ENCODE data around the gene BABAM2.
"Not testable (repeated sequence)": the region's sequence is repeated elsewhere in the genome, so short reads cannot be mapped to it uniquely, and the experiment has no call there.

The BABAM2 gene

DNA sequence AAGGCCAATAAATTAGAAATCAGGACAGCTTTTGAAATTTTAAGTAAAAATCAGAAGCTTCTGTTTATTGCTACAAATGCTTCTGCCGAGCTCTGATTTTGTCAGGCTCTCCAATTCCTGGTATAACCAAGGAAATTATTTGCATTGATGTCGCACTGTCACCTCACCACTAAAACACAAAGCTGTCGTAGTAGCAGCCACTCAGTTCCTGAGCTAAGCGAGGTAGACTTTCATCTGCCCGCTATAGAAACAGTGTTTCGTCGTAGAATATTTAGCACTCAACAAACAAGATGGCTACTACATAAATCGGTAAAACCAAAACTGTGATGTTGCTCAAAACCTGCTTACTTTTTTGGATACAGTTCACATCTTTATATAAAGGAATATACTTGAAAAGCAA lies 360.8 kb downstream of the BABAM2 start:
- no peak for DNase-seq (ENCODE audit: low read depth)

GRCh38 chr2:28252311-28252710 lies 361.8 kb downstream of the BABAM2 start:
- DNase-seq (ENCODE audit: low read depth): no peak

GRCh38 chr2:28253543-28253942 lies 363.0 kb downstream of the BABAM2 start:
- DNase-seq (ENCODE audit: low read depth): no peak

DNA sequence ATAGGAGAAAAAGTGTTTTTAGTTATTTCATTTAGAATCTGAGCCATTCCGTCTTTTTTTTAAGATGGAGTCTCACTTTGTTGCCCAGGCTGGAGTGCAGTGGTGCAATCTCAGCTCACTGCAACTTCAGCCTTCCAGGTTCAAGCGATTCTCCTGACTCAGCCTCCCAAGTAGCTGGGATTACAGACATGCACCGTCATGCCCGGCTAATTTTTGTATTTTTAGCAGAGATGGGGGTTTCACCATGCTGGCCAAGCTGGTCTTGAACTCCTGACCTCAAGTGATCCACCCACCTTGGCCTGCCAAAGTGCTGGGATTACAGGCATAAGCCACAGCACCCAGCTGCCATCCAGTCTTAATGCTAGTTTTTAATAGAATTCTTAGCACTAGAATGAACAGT lies 364.7 kb downstream of the BABAM2 start:
- DNase-seq (ENCODE audit: low read depth): not testable (repeated sequence)

- DNase-seq (ENCODE audit: low read depth): no peak
Measured at GRCh38 chr2:28257182-28257581, 366.7 kb downstream of the BABAM2 start.

DNA sequence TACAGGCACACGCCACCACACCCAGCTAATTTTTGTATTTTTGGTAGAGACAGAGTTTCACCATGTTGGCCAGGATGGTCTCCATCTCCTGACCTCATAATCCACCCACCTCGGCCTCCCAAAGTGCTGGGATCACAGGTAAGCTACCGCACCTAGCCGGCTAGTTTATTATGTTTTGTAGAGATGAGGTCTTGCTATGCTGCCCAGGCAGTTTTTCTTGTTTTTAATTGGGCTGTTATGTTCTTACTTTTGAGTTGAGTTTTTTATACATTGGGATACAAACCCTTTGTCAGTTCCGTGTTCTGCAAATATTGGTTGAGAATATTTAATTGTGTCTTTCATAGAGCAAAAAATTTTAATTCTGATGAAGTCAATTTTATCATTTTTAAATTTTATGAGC lies 368.7 kb downstream of the BABAM2 start:
- DNase-seq (ENCODE audit: low read depth): not testable (repeated sequence)

- no peak for DNase-seq (ENCODE audit: low read depth)
Measured at GRCh38 chr2:28263690-28264089, 373.2 kb downstream of the BABAM2 start.

DNA sequence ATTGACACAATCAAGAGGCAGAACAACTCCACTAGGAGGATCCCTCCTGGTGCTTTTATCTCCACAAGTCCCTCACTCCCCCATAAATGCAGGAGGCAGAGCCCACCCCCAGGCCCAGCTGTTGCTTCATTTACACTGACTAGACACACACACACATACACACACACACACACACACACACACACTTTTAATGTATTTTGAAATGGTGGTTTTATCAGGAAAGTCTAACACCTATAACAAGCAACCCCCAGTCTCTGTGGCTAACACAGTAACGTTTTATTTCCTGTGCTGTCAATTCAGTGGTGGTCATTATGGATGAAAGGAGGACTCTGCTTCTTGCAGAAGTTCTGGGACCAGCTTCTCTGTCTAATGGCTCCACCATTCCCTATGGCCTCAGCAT lies 376.8 kb downstream of the BABAM2 start:
- no peak for DNase-seq (ENCODE audit: low read depth)

DNA sequence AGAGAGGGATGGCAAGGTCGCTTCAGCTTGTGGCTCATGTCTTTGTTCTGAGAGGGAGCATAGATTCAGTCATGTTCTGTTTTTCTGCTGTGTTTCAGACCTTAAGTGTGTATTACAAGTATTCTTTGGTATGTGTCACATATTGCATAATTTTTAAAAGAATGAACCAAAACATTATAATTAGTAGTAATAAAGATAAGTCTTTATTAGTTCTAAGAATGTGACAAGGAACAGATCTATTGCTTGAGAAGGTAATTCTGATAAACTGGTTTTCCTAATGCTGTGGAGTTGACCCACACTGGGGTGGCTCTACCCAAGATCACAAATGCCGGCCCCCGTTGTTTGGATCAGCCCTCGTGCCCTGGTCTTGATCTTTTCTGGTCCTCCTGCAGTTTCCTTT lies 377.9 kb downstream of the BABAM2 start:
- DNase-seq (ENCODE audit: low read depth): no peak

DNA sequence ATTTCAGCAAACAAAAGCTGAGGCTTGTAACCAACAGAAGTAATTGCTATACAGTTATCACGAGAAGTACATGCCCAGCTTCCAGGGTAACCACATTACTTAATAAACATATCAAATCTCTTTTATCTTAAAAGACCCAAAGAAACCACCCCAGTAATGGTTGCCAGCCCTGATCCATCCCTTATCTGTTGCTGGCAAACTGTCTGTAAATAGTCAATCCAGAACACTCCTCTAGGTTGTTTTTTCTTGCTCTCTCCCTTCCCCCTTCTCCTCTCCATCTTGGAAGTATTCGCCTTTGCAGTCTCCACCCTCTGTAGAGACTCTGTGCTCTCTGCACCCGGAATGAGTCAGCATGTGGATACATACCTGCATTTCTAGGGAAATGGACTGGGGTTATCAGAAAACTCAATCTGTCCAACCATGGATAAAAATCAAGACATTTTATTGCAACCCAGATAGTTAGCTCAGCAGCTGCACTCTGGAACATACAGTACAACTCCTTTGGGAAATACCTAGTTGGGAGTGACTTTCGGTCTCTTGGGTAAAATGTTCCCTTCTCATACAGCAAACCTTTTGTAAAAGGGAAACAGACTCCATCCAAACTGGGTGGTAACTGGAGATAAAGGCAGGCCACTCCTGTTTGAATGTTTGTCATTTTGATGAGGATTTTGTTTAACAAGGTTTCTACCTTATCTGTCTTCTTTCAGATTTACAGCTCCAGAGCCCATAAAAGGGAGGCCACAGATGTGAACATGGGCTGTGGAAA lies 378.7 kb downstream of the BABAM2 start:
- no peak for DNase-seq (ENCODE audit: low read depth)

DNA sequence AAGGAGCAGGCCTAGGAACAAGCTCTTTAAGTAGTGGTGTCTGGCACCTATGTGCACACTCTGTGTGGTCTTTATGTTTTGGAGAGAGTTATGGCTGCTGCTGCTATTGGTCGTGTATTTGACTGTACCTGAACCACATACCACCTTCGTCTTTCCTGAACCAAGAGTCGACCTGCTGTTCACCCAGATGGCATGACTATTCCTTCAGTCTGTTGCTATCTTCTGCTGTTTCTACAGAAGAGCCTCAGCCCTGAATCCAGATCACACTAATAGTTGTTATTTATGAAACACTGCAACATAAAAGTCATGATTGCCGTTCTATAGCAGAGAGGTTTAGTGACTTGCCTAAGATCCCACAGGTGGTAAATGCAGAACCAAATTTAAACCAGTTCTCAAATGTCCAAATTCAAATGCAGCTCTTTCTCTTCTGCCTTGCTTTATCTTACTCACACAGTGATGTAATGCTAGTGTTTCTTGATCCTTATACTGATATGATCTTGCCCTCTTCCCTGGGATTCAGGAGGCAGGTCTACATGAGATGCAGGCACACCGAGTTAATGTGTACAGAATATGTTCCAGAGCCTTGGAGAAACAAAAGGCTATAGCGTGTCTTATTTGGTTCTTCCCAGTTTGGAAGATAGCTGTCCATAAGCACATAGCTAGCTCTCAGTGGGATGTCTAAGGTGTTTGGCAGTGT lies 380.1 kb downstream of the BABAM2 start:
- no peak for DNase-seq (ENCODE audit: low read depth)

DNA sequence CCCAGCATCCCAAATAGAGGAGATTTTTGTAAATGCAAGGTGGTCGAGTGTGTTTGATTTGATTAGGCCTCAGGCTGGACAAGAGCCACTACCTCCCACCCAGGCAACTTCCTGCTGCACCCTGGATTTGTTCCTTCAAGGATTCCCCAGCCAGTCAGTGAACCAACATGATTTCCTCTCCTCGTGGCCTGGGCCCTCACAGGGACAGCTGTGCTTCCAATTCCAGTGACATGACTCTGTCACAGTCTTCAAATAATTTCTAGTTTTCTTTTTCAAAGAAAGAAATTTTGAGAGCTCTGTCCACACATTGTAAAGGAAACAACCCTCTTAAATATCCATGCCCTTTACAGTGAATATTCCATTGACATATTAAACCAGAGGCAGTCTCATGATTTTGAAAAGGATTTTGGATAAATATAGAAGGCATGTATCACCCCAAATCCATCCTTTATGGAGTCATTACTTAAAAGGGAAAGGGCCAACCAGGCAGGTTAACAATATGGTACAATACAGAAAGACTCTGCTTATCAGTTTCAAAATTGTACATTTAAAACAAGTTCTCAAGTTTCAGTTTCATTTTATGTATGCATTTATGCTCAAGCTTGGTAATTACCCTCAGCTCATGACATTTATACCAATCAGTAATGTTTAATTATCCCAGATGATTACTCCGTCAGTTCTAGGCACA lies 380.8 kb downstream of the BABAM2 start:
- DNase-seq (ENCODE audit: low read depth): no peak

GRCh38 chr2:28271919-28272250 lies 381.4 kb downstream of the BABAM2 start:
- DNase-seq (ENCODE audit: low read depth): no peak

- no peak for DNase-seq (ENCODE audit: low read depth)
Measured at GRCh38 chr2:28273751-28274150, 383.2 kb downstream of the BABAM2 start.

GRCh38 chr2:28274911-28275685 lies 384.6 kb downstream of the BABAM2 start:
- no peak for DNase-seq (ENCODE audit: low read depth)

DNA sequence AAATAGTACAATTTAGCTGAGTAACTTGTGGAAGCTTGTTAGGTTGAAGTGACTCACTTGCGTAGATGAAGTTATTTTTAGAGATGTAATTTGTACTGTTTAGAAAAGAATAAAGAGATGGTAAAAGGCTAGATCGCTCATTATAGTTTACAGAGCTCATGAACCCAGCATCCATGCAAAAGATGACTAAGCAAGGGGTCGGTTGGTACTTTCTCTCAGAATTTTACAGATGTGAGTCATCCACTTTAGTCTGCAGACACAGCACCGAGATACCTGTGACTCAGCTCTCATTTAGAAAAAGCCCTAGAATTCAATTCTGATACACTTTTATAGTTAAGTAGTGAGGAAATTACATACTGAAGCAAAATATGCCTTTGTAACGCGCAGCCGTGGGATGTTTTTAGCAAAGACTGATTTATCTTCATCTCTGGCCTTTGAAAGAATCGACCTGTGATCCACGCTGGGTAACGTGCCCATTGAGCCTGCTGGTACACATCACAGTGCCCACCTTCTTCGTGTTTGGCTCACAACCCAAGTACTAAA lies 385.6 kb downstream of the BABAM2 start:
- no peak for DNase-seq (ENCODE audit: low read depth)

GRCh38 chr2:28276807-28277206 lies 386.3 kb downstream of the BABAM2 start:
- no peak for DNase-seq (ENCODE audit: low read depth)

DNA sequence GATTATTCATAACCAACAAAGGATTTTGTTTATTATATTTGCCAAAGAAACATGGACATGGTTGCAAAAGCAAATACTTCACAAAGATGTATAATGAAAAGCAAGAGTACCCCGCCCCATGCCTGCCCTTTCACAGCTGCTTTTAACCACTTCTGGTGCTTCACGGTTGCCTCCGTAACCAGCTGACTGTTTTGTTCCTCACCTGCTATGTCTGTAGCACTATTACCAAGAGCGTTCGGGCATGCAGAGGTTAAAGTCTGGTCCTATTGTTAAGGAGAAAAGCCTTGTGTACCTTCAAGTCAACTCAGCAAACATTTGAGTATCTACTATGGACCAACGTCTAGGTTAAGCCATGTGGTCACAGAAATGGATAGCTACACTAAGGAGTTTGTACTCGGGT lies 386.9 kb downstream of the BABAM2 start:
- DNase-seq (ENCODE audit: low read depth): no peak

- no peak for DNase-seq (ENCODE audit: low read depth)
Measured at GRCh38 chr2:28279371-28279770, 388.8 kb downstream of the BABAM2 start.

DNA sequence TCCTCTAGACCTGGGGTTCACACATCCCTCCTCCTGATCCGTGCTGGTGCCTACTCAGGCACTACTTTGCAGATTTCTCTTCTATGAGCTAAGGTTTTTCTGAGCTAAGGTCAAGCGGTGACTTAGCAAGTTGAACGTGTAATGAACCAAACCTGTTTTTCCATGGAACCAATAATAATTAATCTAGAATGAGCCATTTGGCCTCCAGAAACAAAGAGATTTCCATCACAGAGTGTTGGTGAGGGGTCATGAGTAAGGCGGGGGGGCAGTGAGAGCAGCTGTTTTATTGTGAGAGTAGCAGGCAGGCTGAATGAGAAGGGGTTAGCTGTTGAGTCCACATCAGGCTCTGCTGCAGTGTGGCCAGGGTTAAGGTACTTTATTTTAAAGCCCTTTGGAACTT lies 390.1 kb downstream of the BABAM2 start:
- DNase-seq (ENCODE audit: low read depth): no peak

DNA sequence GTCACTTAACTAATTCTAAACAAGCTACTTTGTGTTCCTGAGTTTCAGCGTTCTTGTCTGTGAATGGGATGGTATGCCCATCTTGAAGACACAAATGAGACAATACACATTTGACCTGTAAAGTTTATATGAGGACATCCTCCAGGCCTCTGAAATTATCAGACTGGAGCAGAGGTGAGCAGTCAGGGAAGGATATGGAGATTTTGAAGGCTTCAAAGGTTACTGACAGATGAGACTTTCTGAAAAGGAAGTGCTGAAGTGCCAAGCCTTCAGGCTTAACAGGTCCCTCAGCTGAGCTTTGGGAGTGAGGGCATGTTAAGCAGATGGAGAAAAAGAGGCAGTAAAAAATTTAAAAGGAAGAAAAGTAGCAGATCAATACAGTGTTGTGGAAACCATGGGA lies 391.2 kb downstream of the BABAM2 start:
- DNase-seq (ENCODE audit: low read depth): no peak

DNA sequence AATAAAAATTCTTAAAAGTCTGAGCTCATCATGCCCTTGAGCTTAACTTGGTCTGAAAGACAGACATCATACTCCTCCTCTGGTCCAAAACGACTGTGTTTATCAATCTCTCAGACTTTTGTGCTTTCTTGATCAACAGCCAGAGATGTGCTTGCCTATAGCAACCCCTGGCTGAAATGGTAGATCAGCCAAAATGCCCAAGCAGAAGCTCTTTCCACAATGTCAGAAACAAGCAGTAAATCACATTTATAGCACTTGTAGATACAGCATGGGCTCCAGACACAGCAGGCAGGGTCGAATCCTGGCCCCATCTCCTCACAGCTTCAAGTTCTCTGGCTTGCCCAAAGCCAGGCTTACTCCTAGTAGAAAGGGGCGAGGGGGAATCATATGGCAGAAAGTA lies 391.7 kb downstream of the BABAM2 start:
- DNase-seq (ENCODE audit: low read depth): no peak
